ENCODE results near the gene SYN1. TPM values are rescaled to one million over a fixed set of nuclear protein-coding genes. Genes with fewer than 3 reads are reported as not detected.
"Not testable (repeated sequence)": the region's sequence is repeated elsewhere in the genome, so short reads cannot be mapped to it uniquely, and the experiment has no call there.

SYN1 gene
- total RNA-seq: 1 to 10 TPM in 1 of 2 donors, under 1 TPM in 1; 0.14 to 4.1 TPM

GRCh38 chrX:47619486-47620302 lies at the start of gene SYN1:
Gene SYN1, minus strand, starts transcription at chrX:47619857. Its CDS starts 129 bp downstream, at chrX:47619728.
- peak; percentile 54 for DNase-seq (ENCODE audit: low spot score)
- no peak for TF ChIP-seq POLR2A (IDR thresholded peaks at IDR 0.05)
- peak; percentile 44 for TF ChIP-seq POLR2AphosphoS5 (IDR thresholded peaks at IDR 0.05)
- TF ChIP-seq, protein P1, sequence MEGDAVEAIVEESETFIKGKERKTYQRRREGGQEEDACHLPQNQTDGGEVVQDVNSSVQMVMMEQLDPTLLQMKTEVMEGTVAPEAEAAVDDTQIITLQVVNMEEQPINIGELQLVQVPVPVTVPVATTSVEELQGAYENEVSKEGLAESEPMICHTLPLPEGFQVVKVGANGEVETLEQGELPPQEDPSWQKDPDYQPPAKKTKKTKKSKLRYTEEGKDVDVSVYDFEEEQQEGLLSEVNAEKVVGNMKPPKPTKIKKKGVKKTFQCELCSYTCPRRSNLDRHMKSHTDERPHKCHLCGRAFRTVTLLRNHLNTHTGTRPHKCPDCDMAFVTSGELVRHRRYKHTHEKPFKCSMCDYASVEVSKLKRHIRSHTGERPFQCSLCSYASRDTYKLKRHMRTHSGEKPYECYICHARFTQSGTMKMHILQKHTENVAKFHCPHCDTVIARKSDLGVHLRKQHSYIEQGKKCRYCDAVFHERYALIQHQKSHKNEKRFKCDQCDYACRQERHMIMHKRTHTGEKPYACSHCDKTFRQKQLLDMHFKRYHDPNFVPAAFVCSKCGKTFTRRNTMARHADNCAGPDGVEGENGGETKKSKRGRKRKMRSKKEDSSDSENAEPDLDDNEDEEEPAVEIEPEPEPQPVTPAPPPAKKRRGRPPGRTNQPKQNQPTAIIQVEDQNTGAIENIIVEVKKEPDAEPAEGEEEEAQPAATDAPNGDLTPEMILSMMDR (IDR thresholded peaks at IDR 0.05): peak in 3 of 4 experiments; percentile 10 to 59 (median 54)
- intact Hi-C loops (cut with DNase I): no loop called here
- WGBS: 8% methylated on average over 18 of the region's 88 CpGs
- peak within 1 kb of the TSS; percentile 9 to 21 for H3K4me3 ChIP-seq
- no peaks in the 10 kb centered on the region for H3K4me1 ChIP-seq (replicated peaks)
- H3K27ac ChIP-seq: no peak within 1 kb of the TSS
- H3K36me3 ChIP-seq: no peaks in the 10 kb centered on the region
- H3K27me3 ChIP-seq (replicated peaks; ENCODE audit: insufficient read depth): no peaks in the 10 kb centered on the region
- no peaks in the 10 kb centered on the region for H3K9me3 ChIP-seq

DNA sequence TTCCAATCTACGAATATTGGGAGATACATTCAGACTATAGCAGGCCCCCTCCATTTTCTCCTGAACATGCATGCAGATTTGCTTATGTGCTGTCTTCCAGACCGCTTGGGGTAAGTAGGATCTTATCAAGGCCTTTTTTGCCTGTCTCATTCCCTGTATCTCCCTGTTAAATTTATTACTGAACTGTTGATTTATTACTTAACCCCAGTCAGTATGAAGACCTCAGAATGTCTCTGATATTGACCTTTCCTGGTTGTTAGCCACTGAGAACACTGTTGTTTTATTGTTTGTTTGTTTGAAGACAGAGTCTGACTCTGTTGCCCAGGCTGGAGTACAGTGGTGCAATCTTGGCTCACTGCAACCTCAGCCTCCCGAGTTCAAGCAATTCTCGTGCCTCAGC lies 46.1 kb upstream of the SYN1 start:
- H3K27ac ChIP-seq; DNase-seq (ENCODE audit: low spot score); H3K4me3 ChIP-seq; intact Hi-C loops (cut with DNase I); H3K4me1 ChIP-seq (replicated peaks); H3K27me3 ChIP-seq (replicated peaks; ENCODE audit: insufficient read depth); H3K9me3 ChIP-seq; H3K36me3 ChIP-seq: not testable (repeated sequence)
- WGBS: 80% methylated on average over 4 of the region's 4 CpGs

- intact Hi-C loops (cut with DNase I): no loop called here
- Histone ChIP-seq H3K36me3 (no peaks in the 10 kb centered on the region), H3K27ac (no peak overlapping the region), H3K27me3 (replicated peaks; ENCODE audit: insufficient read depth) (no peaks in the 10 kb centered on the region), H3K4me3 (no peak overlapping the region), H3K9me3 (no peaks in the 10 kb centered on the region), H3K4me1 (replicated peaks) (no peaks in the 10 kb centered on the region)
- TF ChIP-seq POLR2A (IDR thresholded peaks at IDR 0.05) (no peak), POLR2AphosphoS5 (IDR thresholded peaks at IDR 0.05) (no peak)
- TF ChIP-seq, protein P1 (IDR thresholded peaks at IDR 0.05): no peak
- WGBS: 91% methylated on average over 5 of the region's 5 CpGs
- DNase-seq (ENCODE audit: low spot score): no peak
Measured at GRCh38 chrX:47664737-47665136, 45.1 kb upstream of the SYN1 start.

DNA sequence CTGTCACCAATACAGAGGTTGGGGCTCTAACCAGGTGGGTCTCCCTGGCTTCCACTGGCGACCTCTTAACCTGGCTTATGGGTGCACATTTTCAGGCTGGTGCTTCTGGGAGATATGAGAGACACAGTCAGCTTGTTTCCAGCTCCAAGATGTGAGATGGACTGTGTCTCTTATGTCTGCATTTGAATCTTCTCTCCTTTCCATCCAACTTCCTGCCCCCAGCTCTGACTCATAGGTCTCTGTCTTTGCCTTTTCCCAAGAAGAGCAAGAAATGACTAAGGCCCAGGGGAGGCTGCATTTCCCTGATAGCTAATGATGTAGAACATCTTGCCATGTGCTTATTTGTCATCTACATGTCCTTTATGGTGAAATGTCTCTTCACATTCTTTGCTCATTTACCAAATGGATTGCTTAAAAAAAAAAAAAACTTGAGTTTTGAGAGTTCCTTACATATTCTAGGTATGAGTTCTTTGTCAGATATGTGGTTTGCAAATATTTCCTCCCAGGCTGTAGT lies 42.5 kb upstream of the SYN1 start:
- TF ChIP-seq POLR2AphosphoS5 (IDR thresholded peaks at IDR 0.05): no peak
- TF ChIP-seq POLR2A (IDR thresholded peaks at IDR 0.05): no peak
- TF ChIP-seq, protein P1 (IDR thresholded peaks at IDR 0.05): no peak
- WGBS: 83% methylated on average over 1 of the region's 1 CpG
- Histone ChIP-seq H3K4me1 (replicated peaks) (no peaks in the 10 kb centered on the region), H3K27me3 (replicated peaks; ENCODE audit: insufficient read depth) (no peaks in the 10 kb centered on the region), H3K4me3 (no peak overlapping the region), H3K9me3 (no peaks in the 10 kb centered on the region), H3K27ac (no peak overlapping the region), H3K36me3 (no peaks in the 10 kb centered on the region)
- DNase-seq (ENCODE audit: low spot score): no peak
- intact Hi-C loops (cut with DNase I): no loop called here

- no peak for DNase-seq (ENCODE audit: low spot score)
- 78% methylated on average over 4 of the region's 7 CpGs for WGBS
- no peak overlapping the region for H3K27ac ChIP-seq
Measured at GRCh38 chrX:47661539-47661938, 41.9 kb upstream of the SYN1 start.

More at GRCh38 chrX:47661539-47661938, 41.9 kb upstream of the SYN1 start:
- intact Hi-C loops (cut with DNase I): no loop called here
- Histone ChIP-seq H3K36me3 (no peaks in the 10 kb centered on the region), H3K9me3 (no peaks in the 10 kb centered on the region), H3K27me3 (replicated peaks; ENCODE audit: insufficient read depth) (no peaks in the 10 kb centered on the region), H3K4me1 (replicated peaks) (no peaks in the 10 kb centered on the region), H3K4me3 (no peak overlapping the region)
- TF ChIP-seq POLR2AphosphoS5 (IDR thresholded peaks at IDR 0.05): no peak
- TF ChIP-seq POLR2A (IDR thresholded peaks at IDR 0.05): no peak
- TF ChIP-seq, protein P1 (IDR thresholded peaks at IDR 0.05): no peak
